Large intestine (tissue), 3 donors: ENCODE data around the gene ZNF124. TPM values are rescaled to one million over a fixed set of nuclear protein-coding genes. Genes with fewer than 3 reads are reported as not detected.
"Not testable (repeated sequence)": the region's sequence is repeated elsewhere in the genome, so short reads cannot be mapped to it uniquely, and the experiment has no call there.

Source experiments
- DNase-seq, 2 donors: peaks; one replicate each; pipeline versions ENCODE4 v3.0.0 to v3.0.0-alpha.2; 2013
- H3K27ac ChIP-seq: one replicate; pipeline ENCODE4 v1.5.1; 2013; ENCODE audit warnings: low read length
- H3K27me3 ChIP-seq: 2 replicates; pipeline ENCODE4 v1.6.1; 2013; ENCODE audit warnings: low read length; ENCODE audit not compliant: control insufficient read depth, insufficient read depth
- H3K36me3 ChIP-seq: 2 replicates; pipeline ENCODE4 v1.6.1; 2013; ENCODE audit warnings: low read length; ENCODE audit not compliant: control insufficient read depth, insufficient read depth
- H3K4me1 ChIP-seq: one replicate; pipeline ENCODE4 v1.6.1; 2013; ENCODE audit warnings: low read length; ENCODE audit not compliant: control insufficient read depth, insufficient read depth
- H3K4me3 ChIP-seq: one replicate; pipeline ENCODE4 v1.5.1; 2013; ENCODE audit warnings: low read length
- H3K9me3 ChIP-seq: one replicate; pipeline ENCODE4 v1.6.1; 2013; ENCODE audit warnings: mild to moderate bottlenecking, low read depth, low read length, moderate library complexity; ENCODE audit not compliant: control insufficient read depth
- WGBS: methylation state at CpG from one replicate; pipeline ENCODE4 v1.1.5; 2013; ENCODE audit warnings: low lambda C conversion rate; ENCODE audit not compliant: insufficient coverage; 5-methylcytosine and 5-hydroxymethylcytosine counted together
- polyA plus RNA-seq: library from polyadenylated mRNA; unstranded; fragments of 120-200 nt; gene quantifications from one replicate; pipeline ENCODE4 v1.2.1, GENCODE V29; 2013

Gene ZNF124
- polyA plus RNA-seq, 1 donor = 13.5 TPM

- Histone ChIP-seq H3K36me3 (peaks cover 3% of the 10 kb centered on the region), H3K4me3 (no peak overlapping the region), H3K27ac (no peak overlapping the region), H3K4me1 (no peaks in the 10 kb centered on the region), H3K9me3 (peaks cover 20% of the 10 kb centered on the region), H3K27me3 (no peaks in the 10 kb centered on the region)
- WGBS = no CpG with 5 or more reads among the region's 10 CpGs
- no peak for DNase-seq
Measured at GRCh38 chr1:247131236-247131635, 40.6 kb downstream of the ZNF124 start.

- H3K4me1 ChIP-seq, H3K36me3 ChIP-seq, H3K4me3 ChIP-seq, DNase-seq, H3K27me3 ChIP-seq, H3K27ac ChIP-seq: not testable (repeated sequence)
- 21% methylated on average over 3 of the region's 18 CpGs for WGBS
- peaks cover 17% of the 10 kb centered on the region for H3K9me3 ChIP-seq
Measured at GRCh38 chr1:247127519-247128282, 44.1 kb downstream of the ZNF124 start.

- H3K36me3 ChIP-seq, H3K4me1 ChIP-seq, H3K27ac ChIP-seq, H3K27me3 ChIP-seq, DNase-seq, H3K4me3 ChIP-seq: not testable (repeated sequence)
- no CpG with 5 or more reads among the region's 46 CpGs for WGBS
- peaks cover 13% of the 10 kb centered on the region for H3K9me3 ChIP-seq
Measured at GRCh38 chr1:247126601-247127000, 45.2 kb downstream of the ZNF124 start.

- not testable (repeated sequence) for H3K36me3 ChIP-seq, DNase-seq, H3K4me3 ChIP-seq, H3K27ac ChIP-seq, H3K9me3 ChIP-seq, H3K27me3 ChIP-seq, H3K4me1 ChIP-seq
- WGBS = no CpG with 5 or more reads among the region's 25 CpGs
Measured at GRCh38 chr1:247126166-247126565, 45.7 kb downstream of the ZNF124 start.

GRCh38 chr1:247121382-247121781, 50.4 kb downstream of the ZNF124 start:
- Histone ChIP-seq H3K27me3 (no peaks in the 10 kb centered on the region), H3K9me3 (peaks cover 5% of the 10 kb centered on the region), H3K27ac (no peak overlapping the region), H3K36me3 (no peaks in the 10 kb centered on the region), H3K4me3 (no peak overlapping the region), H3K4me1 (no peaks in the 10 kb centered on the region)
- no peak for DNase-seq
- no CpG with 5 or more reads among the region's 6 CpGs for WGBS

GRCh38 chr1:247120408-247120668, 51.5 kb downstream of the ZNF124 start:
- H3K4me1 ChIP-seq, H3K9me3 ChIP-seq, H3K27me3 ChIP-seq, H3K4me3 ChIP-seq, H3K36me3 ChIP-seq, H3K27ac ChIP-seq, DNase-seq: not testable (repeated sequence)
- no CpG with 5 or more reads among the region's 4 CpGs for WGBS

- Histone ChIP-seq H3K27ac (no peak overlapping the region), H3K36me3 (no peaks in the 10 kb centered on the region), H3K9me3 (peaks cover 3% of the 10 kb centered on the region), H3K27me3 (no peaks in the 10 kb centered on the region), H3K4me1 (no peaks in the 10 kb centered on the region), H3K4me3 (no peak overlapping the region)
- 100% methylated on average over 4 of the region's 22 CpGs for WGBS
- no peak for DNase-seq
Measured at GRCh38 chr1:247119600-247120407, 52.0 kb downstream of the ZNF124 start.

GRCh38 chr1:247118946-247119446, 52.8 kb downstream of the ZNF124 start:
- Histone ChIP-seq H3K9me3 (peaks cover 2% of the 10 kb centered on the region), H3K4me3 (no peak overlapping the region), H3K27ac (no peak overlapping the region), H3K27me3 (peaks cover 3% of the 10 kb centered on the region), H3K4me1 (no peaks in the 10 kb centered on the region), H3K36me3 (no peaks in the 10 kb centered on the region)
- WGBS = no CpG with 5 or more reads among the region's 11 CpGs
- DNase-seq = no peak

GRCh38 chr1:247115545-247115944, 56.3 kb downstream of the ZNF124 start:
- Histone ChIP-seq H3K36me3 (no peaks in the 10 kb centered on the region), H3K9me3 (peaks cover 5% of the 10 kb centered on the region), H3K27me3 (peaks cover 19% of the 10 kb centered on the region), H3K4me1 (no peaks in the 10 kb centered on the region), H3K4me3 (no peak overlapping the region), H3K27ac (no peak overlapping the region)
- no peak for DNase-seq
- no CpG with 5 or more reads among the region's 12 CpGs for WGBS

GRCh38 chr1:247115141-247115510, 56.7 kb downstream of the ZNF124 start:
- Histone ChIP-seq H3K4me3 (no peak overlapping the region), H3K27ac (no peak overlapping the region), H3K27me3 (peaks cover 22% of the 10 kb centered on the region), H3K36me3 (no peaks in the 10 kb centered on the region), H3K9me3 (peaks cover 5% of the 10 kb centered on the region), H3K4me1 (no peaks in the 10 kb centered on the region)
- WGBS = 81% methylated on average over 3 of the region's 7 CpGs
- no peak for DNase-seq
